KG1 (cell line): ENCODE measurements around the gene CEND1.

ENCODE experiments used
- DNase-seq: peaks from one replicate; lab custom pipeline; 2025; lab: John Stamatoyannopoulos, UW

CEND1 gene

GRCh38 chr11:811446-812245 is 21.8 kb upstream of the CEND1 start:
- DNase-seq = no peak

DNA sequence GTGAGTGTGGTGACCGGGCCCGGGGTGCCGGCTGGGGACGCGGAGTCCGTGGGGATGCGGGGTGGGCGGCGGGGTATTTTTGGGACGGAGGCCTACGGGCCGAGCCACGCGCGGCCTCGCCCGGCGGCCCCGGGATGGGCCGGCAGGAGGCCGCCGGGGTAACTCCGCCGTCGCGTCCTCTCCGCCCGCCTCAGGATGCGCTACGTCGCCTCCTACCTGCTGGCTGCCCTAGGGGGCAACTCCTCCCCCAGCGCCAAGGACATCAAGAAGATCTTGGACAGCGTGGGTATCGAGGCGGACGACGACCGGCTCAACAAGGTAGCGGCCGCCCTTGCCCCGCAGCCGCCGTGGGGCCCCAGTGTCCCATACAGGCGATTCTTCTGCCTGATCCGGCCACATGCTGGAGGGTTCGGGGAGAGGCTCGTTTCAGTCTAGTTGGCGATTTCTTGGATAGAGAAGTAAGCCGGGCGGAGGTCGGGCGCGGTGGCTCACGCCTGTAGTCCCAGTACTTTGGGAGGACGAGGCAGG is 20.2 kb upstream of the CEND1 start:
- no peak for DNase-seq

GRCh38 chr11:809287-810039 is 19.6 kb upstream of the CEND1 start, which contains the start of gene RPLP2:
Gene RPLP2, plus strand, starts transcription at chr11:809967. Its CDS starts 268 bp downstream, at chr11:810235.
- DNase-seq = peak; percentile 99

DNA sequence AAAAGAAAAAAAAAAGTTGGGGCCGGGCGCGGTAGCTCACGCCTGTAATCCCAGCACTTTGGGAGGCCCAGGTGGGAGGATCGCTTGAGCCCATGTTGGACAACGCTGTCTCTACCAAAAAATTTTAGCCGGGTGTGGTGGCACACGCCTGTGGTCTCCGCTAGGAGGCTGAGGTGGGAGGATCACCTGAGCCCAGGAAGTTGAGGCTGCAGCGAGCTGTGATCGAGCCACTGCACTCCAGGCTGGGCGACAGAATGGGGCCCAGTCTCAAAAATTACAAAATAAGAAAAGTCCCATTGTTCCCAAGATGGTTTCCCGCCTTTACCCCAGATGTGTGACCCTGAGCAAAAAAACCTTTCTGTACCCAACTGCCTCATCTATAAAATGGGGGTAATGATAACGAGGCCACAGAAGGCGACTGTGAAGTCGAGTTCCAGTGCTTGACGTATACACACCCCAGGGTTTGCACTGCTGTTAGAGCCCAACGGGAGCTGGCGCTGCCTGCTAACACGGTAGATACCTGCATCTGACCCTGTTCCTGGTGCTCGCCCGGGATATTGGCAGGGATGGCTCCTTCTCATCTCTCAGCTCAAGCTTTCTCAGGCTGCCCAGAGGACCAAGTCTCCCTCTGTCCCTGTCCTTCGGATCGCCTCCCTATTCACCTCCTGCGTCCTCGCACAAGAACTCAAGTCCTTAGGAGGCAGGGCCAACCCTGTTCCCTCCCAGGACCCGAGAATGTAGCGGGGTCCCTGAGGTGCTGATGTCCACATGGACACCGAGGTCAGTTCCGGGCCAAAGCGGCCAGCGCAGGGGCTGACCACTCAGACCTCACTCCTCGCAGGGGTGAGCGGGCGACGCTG is 18.8 kb upstream of the CEND1 start:
- DNase-seq = no peak

DNA sequence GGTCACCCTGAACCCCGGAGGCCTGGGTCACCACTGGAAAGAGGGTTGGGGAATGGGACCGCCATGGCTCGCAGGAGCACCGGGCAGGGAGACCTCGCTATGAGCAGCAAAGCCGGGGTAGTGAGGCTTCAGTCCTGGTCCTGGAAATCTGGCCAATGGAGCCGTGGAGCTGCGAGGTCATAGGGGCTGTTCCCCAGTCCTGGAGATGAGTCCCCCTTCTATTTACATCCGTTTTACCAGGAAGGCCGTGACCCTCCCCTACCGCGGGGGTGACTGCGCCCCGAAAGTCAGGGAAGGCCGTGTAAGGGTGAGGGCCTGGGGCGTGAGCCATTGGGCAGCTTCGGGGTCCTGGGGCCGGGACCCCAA is 14.7 kb upstream of the CEND1 start:
- DNase-seq = no peak

- no peak for DNase-seq
These were observed 14.1 kb upstream of the CEND1 start for GRCh38 chr11:803770-804598.

DNA sequence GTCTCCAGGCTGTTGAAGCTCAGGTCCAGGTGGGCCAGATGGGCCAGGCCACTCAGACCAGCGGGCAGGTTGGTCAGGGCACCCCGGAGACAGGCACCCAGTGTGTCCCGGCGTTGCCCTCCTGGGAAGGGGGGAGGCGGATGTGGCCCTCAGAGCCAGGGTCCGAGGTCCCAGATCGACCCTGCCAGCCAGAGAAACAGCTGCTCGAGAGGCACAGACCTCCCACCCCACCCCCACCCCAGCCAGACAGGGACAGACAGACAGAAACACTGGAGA is 13.5 kb upstream of the CEND1 start:
- no peak for DNase-seq

- DNase-seq = no peak
These were observed 13.0 kb upstream of the CEND1 start for GRCh38 chr11:802693-803466.

GRCh38 chr11:802018-802617 is 12.2 kb upstream of the CEND1 start:
- DNase-seq = no peak

DNA sequence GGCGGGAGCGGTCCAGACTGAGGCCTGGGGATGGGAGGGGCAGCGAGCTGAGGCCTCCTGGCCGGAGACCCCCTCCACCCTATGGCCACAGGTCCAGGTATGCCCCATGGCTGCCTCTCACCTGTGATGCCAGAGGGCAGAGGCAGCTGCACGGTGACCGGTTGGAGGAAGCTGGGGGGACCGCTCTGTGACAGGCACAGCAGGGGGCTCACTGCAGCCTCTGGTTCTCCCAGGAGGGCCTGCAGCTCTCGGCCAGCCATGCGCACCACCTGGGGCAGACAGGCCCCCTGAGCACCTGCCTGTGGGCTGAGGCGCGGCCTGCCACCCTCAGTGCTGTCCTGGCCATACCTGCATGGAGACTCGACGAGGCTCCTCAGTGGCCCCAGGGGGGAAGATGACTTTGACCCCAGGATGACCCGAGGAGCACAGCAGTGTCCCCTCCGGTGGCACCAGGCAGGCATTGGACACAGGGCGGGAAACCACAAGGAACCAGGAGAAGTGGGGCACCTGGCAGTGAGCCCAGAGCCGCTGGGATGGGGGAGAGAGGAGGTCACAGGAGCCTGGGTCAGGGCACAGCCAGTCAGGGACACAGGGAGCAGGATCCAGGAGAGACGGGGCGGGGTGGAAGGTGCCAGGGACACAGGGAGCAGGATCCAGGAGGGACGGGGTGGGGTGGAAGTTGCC is 11.3 kb upstream of the CEND1 start:
- DNase-seq = no peak

GRCh38 chr11:800473-800872 is 10.6 kb upstream of the CEND1 start:
- DNase-seq = no peak

DNA sequence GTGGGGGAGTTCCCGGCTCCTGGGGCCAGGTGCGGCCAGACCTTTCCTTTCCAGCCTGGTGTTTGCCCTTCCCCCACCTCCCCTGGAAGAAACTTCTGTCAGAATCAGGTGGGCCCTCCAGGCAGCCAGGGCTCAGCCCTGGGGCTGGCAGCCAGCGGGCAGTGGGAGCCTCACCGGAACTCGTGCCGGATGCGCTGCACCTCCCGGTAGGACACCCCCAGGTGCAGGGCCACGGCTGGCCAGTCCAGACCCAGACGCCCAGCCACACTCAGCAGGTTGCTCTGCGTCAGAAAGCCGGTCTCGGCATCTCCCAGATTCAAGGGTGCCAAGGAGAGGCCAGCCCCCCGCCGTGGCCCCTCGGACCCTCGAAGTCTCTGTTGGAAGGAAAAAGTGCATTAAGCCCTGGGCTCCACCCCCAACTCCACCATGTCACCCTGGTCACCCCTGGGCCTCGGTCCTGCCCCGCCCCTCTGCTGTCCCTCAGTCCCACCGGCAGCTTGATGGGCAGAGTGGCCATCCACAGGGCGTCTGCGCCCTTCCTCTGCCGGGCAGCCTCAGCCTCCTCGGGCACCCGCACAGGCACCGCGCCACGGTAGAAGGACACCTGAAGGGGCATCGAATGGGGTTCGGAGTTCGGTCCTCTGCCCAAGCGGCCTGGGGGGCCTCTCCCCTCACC is 9.9 kb upstream of the CEND1 start:
- no peak for DNase-seq

DNA sequence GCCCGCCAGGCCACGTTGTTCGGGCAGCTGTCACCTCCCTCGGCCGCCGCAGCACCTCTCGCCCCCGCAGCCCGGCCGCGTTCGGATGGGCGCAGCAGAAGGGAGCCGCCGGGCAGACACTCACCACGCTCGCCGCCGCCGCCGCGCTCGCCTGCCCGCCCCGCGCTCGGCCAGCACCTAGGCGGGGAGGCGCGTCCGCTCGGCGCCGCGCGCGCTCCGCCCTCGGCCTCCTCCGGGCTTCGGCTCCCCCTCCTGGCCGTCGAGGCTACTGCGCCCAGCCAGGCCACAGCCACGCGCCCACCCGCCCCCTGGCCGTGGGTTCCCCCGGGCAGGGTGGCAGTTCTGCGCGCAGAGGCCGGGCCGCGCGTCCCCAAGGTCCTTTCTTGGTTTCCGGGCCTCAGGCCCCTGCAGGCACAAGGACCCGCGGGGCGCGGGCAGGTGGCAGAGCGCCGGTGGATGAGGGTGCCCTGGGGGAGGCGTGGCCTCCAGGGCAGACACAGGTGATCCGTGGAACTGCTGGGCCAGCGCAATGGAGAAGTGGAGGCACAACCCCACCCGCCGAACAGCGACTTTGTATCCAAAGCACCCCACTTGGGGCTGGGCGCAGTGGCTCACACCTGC is 8.3 kb upstream of the CEND1 start, which contains the start of gene SLC25A22:
TSS of gene SLC25A22 (minus strand) at position 189 of the 621 bp plus-strand sequence. CDS start 3,275 bp downstream, outside the sequence.
- DNase-seq = peak; percentile 73

DNA sequence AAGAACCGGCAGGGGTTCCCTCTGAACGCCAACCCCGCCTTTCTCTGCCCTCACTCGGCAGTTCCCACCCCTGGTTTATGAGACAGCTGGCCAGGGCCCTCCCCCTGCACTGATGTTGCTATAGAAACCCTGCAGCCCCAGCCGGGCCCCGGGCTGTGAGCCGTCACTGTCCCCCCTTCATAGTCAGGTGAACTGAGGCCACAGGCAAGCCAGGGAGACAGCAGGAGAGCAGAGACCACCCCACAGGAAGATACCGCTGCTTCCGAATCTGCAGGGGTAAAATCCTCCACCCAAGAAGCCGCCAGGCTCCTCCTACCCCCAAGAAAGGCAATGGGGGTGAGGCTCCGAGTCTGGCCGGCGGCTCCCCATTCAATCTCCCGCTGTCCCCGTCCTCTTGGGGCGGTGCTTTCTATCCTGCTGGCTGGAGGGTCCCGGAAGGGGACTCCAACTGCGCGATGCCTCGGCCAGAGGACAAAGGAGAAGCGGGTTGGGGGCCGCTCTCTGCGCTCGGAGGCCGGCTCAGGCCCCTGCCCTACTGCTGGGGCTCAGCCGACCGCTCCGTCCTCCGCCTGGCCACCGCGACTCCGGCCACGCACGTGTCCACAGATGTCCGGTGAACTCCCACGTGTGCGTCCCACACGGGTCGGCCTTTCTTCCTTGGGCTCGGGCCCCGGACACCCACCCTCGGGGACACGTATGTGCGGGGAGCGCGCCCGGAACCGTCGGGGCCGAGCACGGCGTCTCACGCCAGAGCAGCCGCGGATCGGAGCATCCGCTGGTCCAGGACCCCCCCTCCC is 7.6 kb upstream of the CEND1 start:
- DNase-seq = peak; percentile 50

DNA sequence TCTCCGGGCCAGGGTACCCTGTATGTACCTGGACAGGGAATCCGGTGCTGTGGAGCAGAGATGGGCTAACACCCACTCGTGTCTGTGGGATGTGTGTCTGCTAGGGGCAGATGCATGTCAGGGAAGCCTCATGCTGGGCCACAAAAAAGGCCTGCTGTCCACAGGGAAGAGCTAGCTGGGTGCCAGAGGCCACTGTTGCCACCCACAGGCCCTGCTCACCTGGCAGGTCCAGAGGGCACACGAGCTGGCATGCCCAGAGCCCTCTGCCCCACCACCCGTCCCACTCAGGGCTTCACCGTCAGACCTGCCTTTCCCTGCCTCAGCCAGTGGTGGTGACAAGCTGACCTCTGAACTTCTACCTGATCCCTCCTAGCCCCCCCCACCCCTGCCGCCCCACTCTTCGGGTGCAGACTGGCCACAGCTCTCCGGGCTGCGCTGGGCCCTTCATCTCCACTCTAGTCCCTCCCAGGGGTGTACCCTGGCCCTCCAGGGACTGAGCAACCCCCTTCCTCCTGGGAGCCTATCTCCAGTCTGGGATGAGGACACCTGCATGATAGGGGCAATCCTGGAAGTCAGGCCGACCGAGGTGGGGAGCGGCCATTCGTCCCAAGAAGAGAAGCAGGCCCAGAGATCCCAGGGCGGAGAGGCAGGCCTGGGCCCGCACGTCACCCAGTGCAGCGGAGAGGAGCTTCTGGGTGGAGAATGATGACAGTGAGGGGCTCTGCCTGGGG is 6.8 kb upstream of the CEND1 start:
- no peak for DNase-seq

DNA sequence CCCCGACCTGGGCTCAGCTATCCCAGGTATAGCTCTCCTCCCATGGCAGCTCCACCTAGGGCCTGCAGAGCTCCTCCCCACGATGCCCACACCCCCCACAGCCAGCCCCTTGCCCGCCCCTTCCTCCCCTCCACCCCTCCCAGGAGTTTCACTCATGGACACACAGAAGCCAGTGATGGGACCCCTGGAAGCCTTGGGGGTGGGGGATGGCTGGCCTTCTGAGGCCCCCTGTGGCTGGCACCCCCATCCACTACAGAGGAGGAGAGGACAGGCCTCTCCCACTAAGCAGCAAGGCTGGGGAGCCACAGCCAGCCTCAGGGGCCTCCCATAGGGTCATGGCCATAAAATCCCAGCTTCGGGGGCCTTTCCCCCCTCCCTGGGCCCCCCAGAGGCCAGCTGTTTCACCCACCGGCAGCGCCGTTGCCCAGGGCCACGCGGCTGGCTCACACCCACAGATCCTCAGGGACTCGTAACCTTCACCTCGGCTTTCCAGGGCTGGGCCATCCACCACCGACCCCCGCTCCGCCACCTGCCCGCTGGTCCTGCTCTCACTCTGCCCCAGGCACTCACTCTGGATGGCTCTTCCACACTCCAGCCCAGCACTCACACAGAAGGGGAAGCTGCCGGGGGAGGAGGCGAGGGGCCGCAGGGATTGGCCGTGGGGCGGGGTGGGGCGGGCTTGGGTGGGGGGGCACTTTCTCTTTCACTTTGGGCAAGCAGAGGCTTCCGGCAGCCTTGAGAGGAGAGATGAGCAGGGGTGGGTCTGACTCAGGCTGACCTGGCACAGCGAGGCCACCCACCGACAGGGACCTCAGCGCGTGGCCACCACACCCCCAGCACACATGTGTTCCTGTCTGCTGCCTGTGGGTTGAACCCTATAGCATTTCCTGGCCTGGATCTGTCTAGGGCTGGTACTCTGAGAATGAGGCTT is 6.0 kb upstream of the CEND1 start:
- DNase-seq = peak; percentile 21
